T-cell (primary cell): Measurements from ENCODE around the gene KCTD1. TPM values are rescaled to one million over a fixed set of nuclear protein-coding genes. Genes with fewer than 3 reads are reported as not detected.

Source experiments
- ATAC-seq, 4 experiments: fragments of 200-7000 bp in 3 of 4; fragments of 150-1000 bp in 1 of 4; cut with Tn5 transposase; replicated peaks in 1 of 4; 1 replicate in 3 of 4; 2 replicates in 1 of 4; pipeline ENCODE4 v1.10.0; 2021; ENCODE audit warnings: moderate library complexity in 3 of 4, mild to moderate bottlenecking in 2 of 4, moderate number of reproducible peaks in 1 of 4
- CTCF ChIA-PET, 2 donors: fragments of 300-600 bp; sonication (Branson Sonifier 250); formaldehyde crosslinking; loops; one replicate each; lab custom pipeline; 2022; ENCODE audit warnings: antibody characterized with exemption in 2 of 2; lab: Charles Lee
- POLR2A ChIA-PET, 2 donors: fragments of 300-600 bp; sonication (Branson Sonifier 250); formaldehyde crosslinking; loops; one replicate each; lab custom pipeline; 2022; ENCODE audit warnings: antibody characterized with exemption in 2 of 2; lab: Charles Lee
- DNase-seq, 35 experiments: peaks; one replicate each; pipeline versions ENCODE4 v3.0.0 to v3.0.0-alpha.2; 2013 to 2023
- H3K27ac ChIP-seq: one replicate; pipeline ENCODE4 v1.5.1; 2013; ENCODE audit warnings: low read length
- H3K27me3 ChIP-seq, 2 experiments: replicated peaks in 1 of 2; 1 replicate in 1 of 2; 2 replicates in 1 of 2; pipeline versions ENCODE4 v1.6.1 to v1.7.0; 2013; ENCODE audit warnings: low read length in 1 of 2, mixed read lengths in 1 of 2; ENCODE audit not compliant: control insufficient read depth in 2 of 2, insufficient read depth in 2 of 2; ENCODE audit errors: extremely low read depth in 1 of 2
- H3K36me3 ChIP-seq, 2 donors: 1 replicate in 1 of 2; 2 replicates in 1 of 2; pipeline versions ENCODE4 v1.6.1 to v1.7.0; 2013; ENCODE audit warnings: low read length in 1 of 2; ENCODE audit not compliant: control insufficient read depth in 2 of 2, insufficient read depth in 1 of 2; ENCODE audit errors: extremely low read depth in 1 of 2
- H3K4me1 ChIP-seq, 2 experiments: 1 replicate in 1 of 2; 2 replicates in 1 of 2; pipeline versions ENCODE4 v1.6.1 to v1.7.0; 2013; ENCODE audit warnings: low read length in 2 of 2, mixed read lengths in 1 of 2; ENCODE audit not compliant: insufficient read depth in 2 of 2, control insufficient read depth in 1 of 2; ENCODE audit errors: extremely low read depth in 1 of 2
- H3K4me3 ChIP-seq, 2 donors: 1 replicate in 1 of 2; 2 replicates in 1 of 2; pipeline versions ENCODE4 v1.5.1 to v1.7.0; 2013; ENCODE audit warnings: mild to moderate bottlenecking in 2 of 2, low read length in 1 of 2, moderate library complexity in 1 of 2; ENCODE audit not compliant: control insufficient read depth in 1 of 2; ENCODE audit errors: extremely low read depth in 1 of 2
- H3K9me3 ChIP-seq: 2 replicates; pipeline ENCODE4 v1.7.0; 2013
- H3K27ac Mint-ChIP-seq, 2 donors: one replicate each; pipeline ENCODE4 v1.8.0; 2020 to 2021; ENCODE audit warnings: mild to moderate bottlenecking in 2 of 2, mixed read lengths in 2 of 2
- H3K27me3 Mint-ChIP-seq, 2 donors: one replicate each; pipeline ENCODE4 v1.8.0; 2021 to 2022; ENCODE audit warnings: mixed read lengths in 2 of 2
- H3K36me3 Mint-ChIP-seq: one replicate; pipeline ENCODE4 v1.8.0; 2021; ENCODE audit warnings: mixed read lengths
- H3K4me1 Mint-ChIP-seq, 3 donors: one replicate each; pipeline ENCODE4 v1.8.0; 2020 to 2022; ENCODE audit warnings: mixed read lengths in 3 of 3, mild to moderate bottlenecking in 1 of 3
- H3K4me3 Mint-ChIP-seq, 3 donors: one replicate each; pipeline ENCODE4 v1.8.0; 2020 to 2022; ENCODE audit warnings: mild to moderate bottlenecking in 3 of 3, mixed read lengths in 3 of 3, moderate library complexity in 3 of 3
- H3K9me3 Mint-ChIP-seq, 3 donors: one replicate each; pipeline ENCODE4 v1.8.0; 2020 to 2022; ENCODE audit warnings: mixed read lengths in 3 of 3
- WGBS: methylation state at CpG from one replicate; pipeline ENCODE4 v1.1.5; 2013; ENCODE audit warnings: missing lambda C conversion rate; ENCODE audit not compliant: insufficient coverage; 5-methylcytosine and 5-hydroxymethylcytosine counted together
- total RNA-seq, 35 experiments: library from RNA in 6 of 35; stranded (reverse) in 6 of 35; fragments of 120-200 nt in 1 of 35; gene quantifications; one replicate each; pipeline versions ENCODE4 v1.2.1 to v1.2.4 and lab custom pipeline; 2013 to 2026

KCTD1 gene
- total RNA-seq, 5 donors from 2014 or later (not counting 1 experiment from before 2014, with no cell fraction given), result 3.2 to 4.3 (median 3.9) TPM

DNA sequence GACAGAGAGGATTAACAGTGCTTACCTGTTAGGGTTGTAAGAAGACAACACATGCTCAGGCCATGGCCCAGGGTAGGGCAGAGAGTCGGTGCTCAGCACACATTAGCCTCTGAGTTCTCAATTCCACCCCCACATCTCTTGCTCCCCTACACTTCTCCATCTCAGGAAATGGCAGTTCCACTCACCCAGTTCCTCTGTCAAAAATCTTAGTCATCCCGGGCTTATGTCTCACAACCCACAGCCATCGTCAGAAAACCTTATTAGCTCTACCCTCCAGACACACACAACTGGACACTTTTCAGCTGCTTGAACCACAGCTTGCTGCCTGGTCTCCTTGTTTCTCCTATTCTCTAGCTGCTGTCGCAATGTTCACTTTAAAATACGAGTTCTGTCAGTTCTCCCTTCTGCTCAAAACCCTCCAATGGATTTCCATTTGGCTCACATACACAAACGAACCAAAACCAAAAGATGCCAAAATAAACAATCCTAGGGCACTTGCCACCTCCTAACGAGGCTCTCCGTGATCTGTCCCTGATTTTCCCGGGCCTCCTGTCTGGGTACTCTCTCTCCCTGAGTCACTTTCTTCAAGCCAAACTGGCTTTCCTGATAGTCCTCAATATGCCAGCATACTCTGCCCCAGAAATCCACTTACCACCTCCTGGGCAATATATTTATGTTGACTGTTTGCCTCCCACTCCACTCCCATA, 89.7 kb downstream of the KCTD1 start:
- Histone ChIP-seq H3K36me3 (no peaks in the 10 kb centered on the region), H3K9me3 (no peaks in the 10 kb centered on the region), H3K27ac (no peak overlapping the region), H3K4me3 (no peak overlapping the region), H3K27me3 (no peaks in the 10 kb centered on the region), H3K4me1 (no peaks in the 10 kb centered on the region)
- POLR2A ChIA-PET, result no interaction called here
- Mint-ChIP-seq H3K9me3 (no peaks in the 10 kb centered on the region), H3K36me3 (peaks cover 16% of the 10 kb centered on the region), H3K4me3 (no peak overlapping the region), H3K27me3 (no peaks in the 10 kb centered on the region), H3K27ac (no peak overlapping the region), H3K4me1 (no peaks in the 10 kb centered on the region)
- CTCF ChIA-PET, result interaction anchor here in 1 of 2 donors (0.5 to 0.6 kb wide), 2 partner anchors 150 to 1632 kb away, joined by 3 read pairs; no protein-coding TSS in a partner anchor
- ATAC-seq (no peak), DNase-seq (no peak)
- 57% methylated on average over 9 of the region's 9 CpGs for WGBS

GRCh38 chr18:26457611-26458353, 90.6 kb downstream of the KCTD1 start:
- Histone ChIP-seq H3K9me3 (no peaks in the 10 kb centered on the region), H3K27me3 (no peaks in the 10 kb centered on the region), H3K4me3 (no peak overlapping the region), H3K27ac (no peak overlapping the region), H3K36me3 (no peaks in the 10 kb centered on the region), H3K4me1 (no peaks in the 10 kb centered on the region)
- H3K4me1 Mint-ChIP-seq, result no peaks in the 10 kb centered on the region
- H3K36me3 Mint-ChIP-seq, result peaks cover 16% of the 10 kb centered on the region
- H3K9me3 Mint-ChIP-seq, result no peaks in the 10 kb centered on the region
- DNase-seq (no peak), ATAC-seq (no peak)
- ChIA-PET CTCF (interaction anchor here in 1 of 2 donors (0.6 kb wide), 1 partner anchor 30 kb away, joined by 4 read pairs; no protein-coding TSS in a partner anchor), POLR2A (no interaction called here)
- no peak overlapping the region for H3K27ac Mint-ChIP-seq
- H3K27me3 Mint-ChIP-seq, result no peaks in the 10 kb centered on the region
- no peak overlapping the region for H3K4me3 Mint-ChIP-seq
- WGBS, result 93% methylated on average over 21 of the region's 22 CpGs

GRCh38 chr18:26457195-26457594, 91.2 kb downstream of the KCTD1 start:
- no peaks in the 10 kb centered on the region for H3K27me3 Mint-ChIP-seq
- H3K9me3 ChIP-seq, result no peaks in the 10 kb centered on the region
- ATAC-seq (no peak), DNase-seq (no peak)
- H3K27ac ChIP-seq, result no peak overlapping the region
- no peak overlapping the region for H3K4me3 ChIP-seq
- no peaks in the 10 kb centered on the region for H3K4me1 Mint-ChIP-seq
- H3K4me1 ChIP-seq, result no peaks in the 10 kb centered on the region
- H3K4me3 Mint-ChIP-seq, result no peak overlapping the region
- POLR2A ChIA-PET, result no interaction called here
- CTCF ChIA-PET, result interaction anchor here in 1 of 2 donors (0.6 kb wide), 1 partner anchor 31 kb away, joined by 4 read pairs; no protein-coding TSS in a partner anchor
- H3K36me3 ChIP-seq, result no peaks in the 10 kb centered on the region
- H3K36me3 Mint-ChIP-seq, result peaks cover 16% of the 10 kb centered on the region
- no peaks in the 10 kb centered on the region for H3K9me3 Mint-ChIP-seq
- H3K27ac Mint-ChIP-seq, result no peak overlapping the region
- H3K27me3 ChIP-seq, result no peaks in the 10 kb centered on the region
- WGBS, result no CpG with 5 or more reads among the region's 4 CpGs

GRCh38 chr18:26456070-26456491, 92.3 kb downstream of the KCTD1 start:
- no peaks in the 10 kb centered on the region for H3K9me3 Mint-ChIP-seq
- no peak overlapping the region for H3K4me3 Mint-ChIP-seq
- Histone ChIP-seq H3K4me3 (no peak overlapping the region), H3K9me3 (no peaks in the 10 kb centered on the region), H3K4me1 (no peaks in the 10 kb centered on the region), H3K27me3 (no peaks in the 10 kb centered on the region), H3K36me3 (no peaks in the 10 kb centered on the region), H3K27ac (no peak overlapping the region)
- H3K27ac Mint-ChIP-seq, result no peak overlapping the region
- ATAC-seq, result no peak
- H3K4me1 Mint-ChIP-seq, result no peaks in the 10 kb centered on the region
- POLR2A ChIA-PET, result no interaction called here
- CTCF ChIA-PET, result no interaction called here
- peaks cover 16% of the 10 kb centered on the region for H3K36me3 Mint-ChIP-seq
- DNase-seq, result no peak
- 100% methylated on average over 1 of the region's 3 CpGs for WGBS
- peaks cover 0 to 3% of the 10 kb centered on the region in 2 donors for H3K27me3 Mint-ChIP-seq

DNA sequence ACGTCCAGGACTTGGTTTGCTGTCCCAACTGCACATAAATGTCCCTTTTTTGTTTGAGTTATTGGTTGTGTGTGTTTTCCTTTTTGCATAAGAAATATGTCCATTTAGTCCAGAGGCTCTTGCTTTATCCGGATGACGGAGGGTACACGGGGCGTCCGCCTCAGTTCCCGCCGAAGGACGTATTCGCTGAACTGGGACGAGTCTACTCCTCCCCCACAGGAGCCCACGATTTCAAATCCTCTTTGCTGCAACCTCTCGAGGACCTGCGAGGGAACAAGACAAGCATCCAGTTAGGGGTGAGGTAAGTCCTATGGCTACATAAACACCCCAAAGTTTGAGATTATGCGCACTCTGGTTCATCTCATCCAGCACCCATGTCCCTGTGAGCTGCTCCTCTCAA, 92.7 kb downstream of the KCTD1 start:
- ChIA-PET POLR2A (no interaction called here), CTCF (no interaction called here)
- 100% methylated on average over 7 of the region's 15 CpGs for WGBS
- Mint-ChIP-seq H3K4me3 (no peak overlapping the region), H3K4me1 (no peaks in the 10 kb centered on the region), H3K36me3 (peaks cover 16% of the 10 kb centered on the region), H3K27me3 (peaks cover 0 to 5% of the 10 kb centered on the region in 2 donors), H3K27ac (no peak overlapping the region), H3K9me3 (no peaks in the 10 kb centered on the region)
- H3K27ac ChIP-seq, result no peak overlapping the region
- no peaks in the 10 kb centered on the region for H3K27me3 ChIP-seq
- H3K9me3 ChIP-seq, result no peaks in the 10 kb centered on the region
- no peaks in the 10 kb centered on the region for H3K4me1 ChIP-seq
- H3K36me3 ChIP-seq, result no peaks in the 10 kb centered on the region
- ATAC-seq (no peak), DNase-seq (no peak)
- H3K4me3 ChIP-seq, result no peak overlapping the region

DNA sequence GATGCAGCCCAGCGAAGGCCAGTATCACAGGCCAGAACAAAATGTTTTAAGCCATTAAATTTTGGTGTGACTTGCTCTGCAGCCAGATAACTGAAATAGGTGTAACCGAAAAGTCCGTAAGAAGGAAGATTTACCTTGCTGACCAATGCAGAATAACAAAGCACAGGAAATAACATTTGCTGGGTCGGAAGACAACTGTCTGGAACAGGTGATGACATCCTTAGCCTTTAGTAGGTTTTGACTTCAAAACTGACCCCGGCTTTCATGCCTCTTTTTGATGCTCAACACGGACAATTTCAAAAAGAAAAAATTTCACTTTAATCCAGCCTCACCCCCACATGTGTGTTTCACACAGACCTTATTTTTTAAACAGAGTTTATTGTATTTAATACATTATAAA, 93.7 kb downstream of the KCTD1 start:
- ChIA-PET POLR2A (no interaction called here), CTCF (no interaction called here)
- Mint-ChIP-seq H3K36me3 (peaks cover 13% of the 10 kb centered on the region), H3K27ac (no peak overlapping the region), H3K4me3 (no peak overlapping the region), H3K9me3 (no peaks in the 10 kb centered on the region), H3K27me3 (peaks cover 0 to 5% of the 10 kb centered on the region in 2 donors), H3K4me1 (no peaks in the 10 kb centered on the region)
- ATAC-seq, result no peak
- Histone ChIP-seq H3K27ac (no peak overlapping the region), H3K4me3 (no peak overlapping the region), H3K27me3 (no peaks in the 10 kb centered on the region), H3K36me3 (no peaks in the 10 kb centered on the region), H3K9me3 (no peaks in the 10 kb centered on the region), H3K4me1 (no peaks in the 10 kb centered on the region)
- 90% methylated on average over 4 of the region's 6 CpGs for WGBS
- no peak for DNase-seq
